GM13977 (cell line): ENCODE results near the gene CDH13.

Experiments used
- DNase-seq: peaks from one replicate; pipeline ENCODE4 v3.0.0; 2012; ENCODE audit warnings: low spot score
- in situ Hi-C: fragments of 300-500 bp; cut with MboI; formaldehyde crosslinking; loops from one replicate; pipeline ENCODE4 v1.12.0; 2022; ENCODE audit warnings: low sequenced_read_pairs, low pct_unique_long_range_greater_than_20kb, mixed read lengths, inconsistent platforms; ENCODE audit not compliant: unreplicated experiment
- TF ChIP-seq, protein P1 (sequence below): IDR thresholded peaks from 2 replicates; pipeline ENCODE4 v1.5.1; 2012; ENCODE audit warnings: mild to moderate bottlenecking, control low read depth; ENCODE audit not compliant: insufficient read depth; ENCODE audit errors: extremely low read depth, missing control alignments

Gene CDH13

GRCh38 chr16:82947698-82948097 is 320.9 kb downstream of the CDH13 start:
- TF ChIP-seq, protein P1, sequence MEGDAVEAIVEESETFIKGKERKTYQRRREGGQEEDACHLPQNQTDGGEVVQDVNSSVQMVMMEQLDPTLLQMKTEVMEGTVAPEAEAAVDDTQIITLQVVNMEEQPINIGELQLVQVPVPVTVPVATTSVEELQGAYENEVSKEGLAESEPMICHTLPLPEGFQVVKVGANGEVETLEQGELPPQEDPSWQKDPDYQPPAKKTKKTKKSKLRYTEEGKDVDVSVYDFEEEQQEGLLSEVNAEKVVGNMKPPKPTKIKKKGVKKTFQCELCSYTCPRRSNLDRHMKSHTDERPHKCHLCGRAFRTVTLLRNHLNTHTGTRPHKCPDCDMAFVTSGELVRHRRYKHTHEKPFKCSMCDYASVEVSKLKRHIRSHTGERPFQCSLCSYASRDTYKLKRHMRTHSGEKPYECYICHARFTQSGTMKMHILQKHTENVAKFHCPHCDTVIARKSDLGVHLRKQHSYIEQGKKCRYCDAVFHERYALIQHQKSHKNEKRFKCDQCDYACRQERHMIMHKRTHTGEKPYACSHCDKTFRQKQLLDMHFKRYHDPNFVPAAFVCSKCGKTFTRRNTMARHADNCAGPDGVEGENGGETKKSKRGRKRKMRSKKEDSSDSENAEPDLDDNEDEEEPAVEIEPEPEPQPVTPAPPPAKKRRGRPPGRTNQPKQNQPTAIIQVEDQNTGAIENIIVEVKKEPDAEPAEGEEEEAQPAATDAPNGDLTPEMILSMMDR, result no peak
- in situ Hi-C loops, result no loop called here
- DNase-seq, result no peak

DNA sequence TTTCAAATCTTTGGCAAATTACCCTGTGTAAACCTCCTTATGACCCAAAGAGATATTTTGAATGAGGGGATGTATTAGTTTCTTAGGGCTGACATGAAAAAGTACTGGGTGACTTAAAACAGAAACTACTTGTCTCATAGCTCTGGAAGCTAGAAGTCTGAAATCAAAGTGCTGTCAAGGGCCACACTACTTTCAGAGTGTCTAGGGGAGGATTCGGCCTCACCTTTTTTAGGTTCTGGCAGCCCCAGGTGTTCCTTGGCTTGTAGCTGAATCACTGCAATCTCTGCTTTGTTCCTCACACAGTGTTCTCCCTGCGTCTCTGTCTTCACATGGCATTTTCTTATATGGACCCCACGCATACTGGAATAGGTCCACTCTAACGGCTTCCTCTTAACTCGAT is 322.2 kb downstream of the CDH13 start:
- TF ChIP-seq, protein P1, result no peak
- in situ Hi-C loops, result no loop called here
- no peak for DNase-seq

DNA sequence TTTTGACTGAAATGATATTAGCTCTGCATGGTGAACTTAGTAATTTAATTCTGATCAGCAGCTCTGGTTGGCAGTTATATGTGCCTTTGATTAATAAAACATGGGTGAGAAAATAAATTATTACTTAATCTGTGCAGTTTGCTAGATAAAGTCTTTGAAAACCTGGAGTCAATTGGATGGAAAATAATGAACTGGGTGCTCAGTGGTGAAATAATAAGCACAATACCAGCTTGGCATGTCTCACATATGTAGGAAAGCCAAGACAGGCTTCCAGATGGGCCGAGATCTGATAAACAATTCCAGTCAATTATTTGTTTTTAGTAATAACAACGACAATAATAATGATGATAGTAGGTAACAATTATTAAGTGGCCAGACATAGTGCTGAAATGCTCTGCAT is 326.7 kb downstream of the CDH13 start:
- in situ Hi-C loops, result no loop called here
- TF ChIP-seq, protein P1, result no peak
- DNase-seq, result no peak

GRCh38 chr16:82954224-82954929 is 327.6 kb downstream of the CDH13 start:
- no peak for DNase-seq
- TF ChIP-seq, protein P1, result no peak
- in situ Hi-C loops, result no loop called here

- in situ Hi-C loops, result no loop called here
- TF ChIP-seq, protein P1, result no peak
- DNase-seq, result no peak
Measured at GRCh38 chr16:82955741-82956348, 329.1 kb downstream of the CDH13 start.

- in situ Hi-C loops, result no loop called here
- no peak for DNase-seq
- TF ChIP-seq, protein P1, result no peak
Measured at GRCh38 chr16:82957212-82957611, 330.4 kb downstream of the CDH13 start.
